ENCODE measurements around the gene RNF31. TPM values are rescaled to one million over a fixed set of nuclear protein-coding genes. Genes with fewer than 3 reads are reported as not detected.
"Not testable (repeated sequence)": the region's sequence is repeated elsewhere in the genome, so short reads cannot be mapped to it uniquely, and the experiment has no call there.

The RNF31 gene
- total RNA-seq = 95.1 and 95.6 TPM in 2 replicates

DNA sequence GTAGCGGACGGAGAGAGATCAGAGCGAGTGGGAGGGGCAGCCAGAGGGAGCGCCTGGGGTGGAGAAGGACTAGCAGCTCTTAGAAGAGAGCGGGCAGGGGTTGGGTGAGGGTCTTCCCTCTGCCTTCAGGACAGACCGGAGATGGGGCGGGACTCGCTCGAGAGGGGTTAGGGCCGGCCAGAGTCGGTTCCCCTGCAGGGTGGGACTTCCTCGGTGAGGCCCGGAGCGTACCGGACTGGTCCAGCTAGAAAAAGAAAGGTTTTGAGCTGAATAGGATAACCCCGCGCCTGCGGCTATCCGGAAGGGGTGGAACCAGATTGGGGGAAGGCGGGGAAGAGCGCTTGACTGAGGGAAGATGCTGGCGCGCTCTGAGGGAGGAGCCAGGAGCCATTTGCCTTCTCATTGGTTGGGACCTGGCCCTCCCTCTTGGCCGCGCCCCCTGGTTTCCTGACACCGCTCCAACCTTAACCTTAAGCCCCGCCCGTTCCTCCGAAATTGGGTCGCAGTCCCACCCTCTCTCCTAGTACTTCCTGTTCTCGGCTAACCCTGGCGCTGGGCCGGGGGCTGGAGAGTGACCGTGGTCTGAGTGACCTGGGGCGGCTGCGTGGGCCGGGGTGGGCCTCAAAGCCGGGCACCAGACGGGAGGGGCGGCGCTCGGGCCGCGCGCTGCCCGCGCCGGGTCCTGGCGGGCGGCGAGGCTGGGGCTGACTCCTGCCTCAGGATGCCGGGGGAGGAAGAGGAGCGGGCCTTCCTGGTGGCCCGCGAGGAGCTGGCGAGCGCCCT, at the start of gene RNF31:
Gene RNF31, plus strand, starts transcription at position 521 of the 783 bp plus-strand sequence. Its CDS starts 201 bp downstream, at position 722.
- Mint-ChIP-seq H3K4me3 (peak within 1 kb of the TSS; percentile 97), H3K4me1 (peaks cover 59% of the 10 kb centered on the region), H3K27me3 (no peaks in the 10 kb centered on the region), H3K9me3 (no peaks in the 10 kb centered on the region), H3K27ac (peak within 1 kb of the TSS; percentile 99), H3K36me3 (ENCODE audit: low read depth) (peaks cover 68% of the 10 kb centered on the region)
- intact Hi-C loops (cut with micrococcal nuclease) = loop anchor here (1.0 to 2.0 kb wide), 7 partner anchors 11 to 152 kb away; partner anchors contain the start of genes DCAF11, DHRS1, IPO4 and IRF9
- DNase-seq = peak; percentile 99

DNA sequence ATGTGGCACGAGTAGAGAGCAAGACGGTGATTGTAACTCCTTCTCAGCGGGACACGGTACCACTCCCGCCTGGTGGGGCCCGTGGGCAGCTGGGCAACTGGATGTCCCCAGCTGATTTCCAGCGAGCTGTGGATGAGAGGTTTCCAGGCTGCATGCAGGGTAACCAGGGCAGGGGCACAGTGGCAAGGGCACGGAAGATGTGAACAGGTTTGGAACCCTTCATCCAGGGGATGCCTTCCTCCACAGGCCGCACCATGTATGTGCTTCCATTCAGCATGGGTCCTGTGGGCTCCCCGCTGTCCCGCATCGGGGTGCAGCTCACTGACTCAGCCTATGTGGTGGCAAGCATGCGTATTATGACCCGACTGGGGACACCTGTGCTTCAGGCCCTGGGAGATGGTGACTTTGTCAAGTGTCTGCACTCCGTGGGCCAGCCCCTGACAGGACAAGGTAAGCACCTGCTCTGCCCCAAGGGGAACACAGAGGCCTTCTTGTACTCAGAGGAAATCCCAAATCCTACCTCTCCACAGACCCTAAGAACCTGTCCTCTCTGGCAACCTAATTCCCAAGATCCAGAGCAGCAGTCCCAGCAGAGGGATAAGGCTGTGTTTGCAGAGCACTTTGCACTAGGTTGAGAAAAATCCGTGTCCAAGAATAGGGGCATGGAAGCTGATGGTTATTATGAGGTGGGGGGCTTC, 48.9 kb upstream of the RNF31 start:
- intact Hi-C loops (cut with micrococcal nuclease) = no loop called here
- Mint-ChIP-seq H3K27ac (no peak overlapping the region), H3K27me3 (no peaks in the 10 kb centered on the region), H3K9me3 (no peaks in the 10 kb centered on the region), H3K36me3 (ENCODE audit: low read depth) (peaks cover 51% of the 10 kb centered on the region), H3K4me3 (no peak overlapping the region), H3K4me1 (peaks cover 18% of the 10 kb centered on the region)
- no peak for DNase-seq

DNA sequence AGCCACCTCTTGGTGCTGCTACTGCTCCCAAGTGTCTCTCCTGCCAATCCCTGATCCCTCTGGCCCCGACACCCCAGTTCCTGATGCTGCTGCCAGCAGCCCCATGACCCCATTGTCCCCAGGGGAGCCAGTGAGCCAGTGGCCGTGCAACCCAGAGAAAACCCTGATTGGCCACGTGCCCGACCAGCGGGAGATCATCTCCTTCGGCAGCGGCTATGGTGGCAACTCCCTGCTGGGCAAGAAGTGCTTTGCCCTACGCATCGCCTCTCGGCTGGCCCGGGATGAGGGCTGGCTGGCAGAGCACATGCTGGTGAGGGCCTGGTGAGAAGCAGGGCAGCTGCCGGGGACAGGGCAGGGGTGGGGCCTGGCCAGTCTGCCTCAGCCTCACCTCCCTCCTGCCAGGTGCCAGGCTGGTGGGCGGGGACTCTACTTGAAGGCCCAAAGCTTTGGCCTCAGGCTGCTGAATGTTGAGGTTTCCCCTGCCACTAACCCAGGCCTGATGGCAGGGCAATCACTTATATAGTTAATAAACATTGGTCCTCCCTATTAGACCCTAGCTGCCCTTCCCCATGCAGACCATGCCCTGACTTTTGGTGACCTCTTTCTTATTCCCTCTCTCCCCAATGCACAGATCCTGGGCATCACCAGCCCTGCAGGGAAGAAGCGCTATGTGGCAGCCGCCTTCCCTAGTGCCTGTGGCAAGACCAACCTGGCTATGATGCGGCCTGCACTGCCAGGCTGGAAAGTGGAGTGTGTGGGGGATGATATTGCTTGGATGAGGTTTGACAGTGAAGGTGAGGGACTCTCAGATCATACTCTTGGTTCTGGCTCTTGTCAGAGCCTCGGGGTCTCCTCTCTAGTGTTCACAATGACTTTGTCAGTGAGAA, 48.1 kb upstream of the RNF31 start:
- no peak for DNase-seq
- intact Hi-C loops (cut with micrococcal nuclease) = no loop called here

DNA sequence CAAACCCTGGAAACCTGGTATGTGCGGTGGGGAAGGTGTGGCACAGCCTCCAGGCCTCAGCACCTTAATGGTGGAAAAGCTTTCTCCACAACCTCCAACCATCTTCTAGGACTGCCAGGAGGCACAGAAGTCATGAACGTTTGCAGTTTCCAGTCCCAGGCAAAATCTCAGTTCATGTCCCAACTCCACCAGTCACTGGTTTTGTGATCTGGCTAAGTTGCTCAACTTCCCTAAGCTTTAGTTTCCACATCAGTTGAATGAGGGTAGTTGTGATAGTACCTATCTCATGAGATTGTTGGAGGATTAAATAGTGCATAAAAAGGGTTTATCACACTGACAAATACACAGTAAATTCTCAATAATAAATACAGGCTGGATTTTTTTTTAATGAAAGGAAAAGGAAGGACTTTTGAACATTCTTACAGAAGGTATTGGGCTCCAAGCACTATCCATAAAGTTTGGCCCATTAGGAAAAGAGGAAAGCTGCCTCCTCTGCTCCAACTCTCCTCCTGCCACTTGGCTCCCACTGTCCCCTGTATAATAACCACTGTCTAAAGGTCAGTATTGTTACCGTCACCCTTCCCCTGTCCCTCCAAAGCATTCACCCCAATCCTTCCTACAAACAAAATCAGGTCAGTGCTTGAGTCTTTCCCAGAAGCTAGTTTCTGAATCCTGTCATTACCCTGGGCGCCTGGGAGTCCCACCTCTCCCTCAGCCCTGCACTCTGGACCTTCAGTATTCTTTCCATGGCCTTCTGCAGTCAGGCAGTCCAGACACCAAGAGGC, 46.9 kb upstream of the RNF31 start:
- intact Hi-C loops (cut with micrococcal nuclease) = no loop called here
- Mint-ChIP-seq H3K4me3 (no peak overlapping the region), H3K36me3 (ENCODE audit: low read depth) (peaks cover 62% of the 10 kb centered on the region), H3K4me1 (peaks cover 13% of the 10 kb centered on the region), H3K27ac (no peak overlapping the region), H3K9me3 (no peaks in the 10 kb centered on the region), H3K27me3 (no peaks in the 10 kb centered on the region)
- DNase-seq = no peak

More for the DNA sequence above, 48.1 kb upstream of the RNF31 start:
- no peak overlapping the region for H3K4me3 Mint-ChIP-seq
- peaks cover 15% of the 10 kb centered on the region for H3K4me1 Mint-ChIP-seq
- no peak overlapping the region for H3K27ac Mint-ChIP-seq
- H3K9me3 Mint-ChIP-seq = no peaks in the 10 kb centered on the region
- H3K36me3 Mint-ChIP-seq (ENCODE audit: low read depth) = peaks cover 59% of the 10 kb centered on the region
- no peaks in the 10 kb centered on the region for H3K27me3 Mint-ChIP-seq

DNA sequence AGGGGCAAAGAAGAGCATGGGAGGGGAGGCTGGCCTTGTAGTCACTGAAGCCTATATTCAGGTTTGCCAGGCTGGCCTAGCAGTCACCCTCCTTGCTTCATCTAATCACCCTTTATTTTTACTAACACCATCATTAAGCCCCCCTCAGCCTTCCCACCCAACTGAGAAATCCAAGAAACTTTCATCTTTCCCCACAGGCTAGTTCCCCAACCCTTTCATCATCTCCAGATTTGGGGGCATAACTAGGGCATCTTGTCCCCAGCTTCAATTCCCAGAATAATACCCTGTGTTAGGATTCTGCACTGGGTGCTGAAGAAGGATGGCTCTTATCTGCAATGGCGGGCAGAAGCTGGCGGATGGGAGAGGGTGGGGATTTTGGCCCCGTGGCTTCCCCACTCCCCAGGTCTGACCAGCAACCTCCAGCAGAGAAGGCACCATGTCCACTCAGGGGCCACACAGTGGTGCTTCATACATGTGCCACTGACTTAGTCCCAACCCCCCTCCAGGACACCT, 46.3 kb upstream of the RNF31 start:
- H3K9me3 Mint-ChIP-seq = no peaks in the 10 kb centered on the region
- peaks cover 10% of the 10 kb centered on the region for H3K4me1 Mint-ChIP-seq
- no peak for DNase-seq
- no peaks in the 10 kb centered on the region for H3K27me3 Mint-ChIP-seq
- no peak overlapping the region for H3K4me3 Mint-ChIP-seq
- intact Hi-C loops (cut with micrococcal nuclease) = no loop called here
- H3K36me3 Mint-ChIP-seq (ENCODE audit: low read depth) = peaks cover 60% of the 10 kb centered on the region
- H3K27ac Mint-ChIP-seq = no peak overlapping the region

DNA sequence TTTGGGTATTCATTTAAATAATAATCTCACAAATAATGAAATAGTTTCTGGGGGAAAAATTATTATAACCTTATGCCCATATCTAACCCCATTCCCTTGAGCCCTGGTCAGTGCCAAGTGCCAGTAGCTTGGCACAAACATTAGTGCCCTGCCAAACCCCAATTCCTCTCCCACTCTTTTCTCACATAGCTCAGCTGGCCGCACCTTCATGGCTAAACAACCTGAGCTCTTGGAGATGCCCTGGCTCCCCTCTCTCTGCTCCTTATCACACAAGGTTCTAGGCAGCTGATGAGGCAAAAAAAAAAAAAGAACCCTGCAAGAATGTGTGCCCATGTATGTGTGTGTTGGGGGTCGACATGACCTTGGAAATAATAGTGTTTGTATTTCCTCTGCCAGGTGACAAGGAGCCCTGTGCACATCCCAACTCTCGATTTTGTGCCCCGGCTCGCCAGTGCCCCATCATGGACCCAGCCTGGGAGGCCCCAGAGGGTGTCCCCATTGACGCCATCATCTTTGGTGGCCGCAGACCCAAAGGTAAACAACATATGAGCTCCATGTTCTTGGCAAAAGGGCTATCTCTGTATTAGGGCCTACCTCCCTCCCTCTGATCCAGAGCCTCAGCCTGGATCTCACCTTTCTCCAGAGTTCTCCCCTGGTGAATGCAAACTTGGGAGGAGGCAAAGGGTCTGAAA, 44.8 kb upstream of the RNF31 start:
- no peak for DNase-seq
- Mint-ChIP-seq H3K4me1 (peaks cover 8% of the 10 kb centered on the region), H3K36me3 (ENCODE audit: low read depth) (peaks cover 53% of the 10 kb centered on the region), H3K9me3 (no peaks in the 10 kb centered on the region), H3K4me3 (no peak overlapping the region), H3K27me3 (no peaks in the 10 kb centered on the region), H3K27ac (no peak overlapping the region)
- intact Hi-C loops (cut with micrococcal nuclease) = no loop called here

DNA sequence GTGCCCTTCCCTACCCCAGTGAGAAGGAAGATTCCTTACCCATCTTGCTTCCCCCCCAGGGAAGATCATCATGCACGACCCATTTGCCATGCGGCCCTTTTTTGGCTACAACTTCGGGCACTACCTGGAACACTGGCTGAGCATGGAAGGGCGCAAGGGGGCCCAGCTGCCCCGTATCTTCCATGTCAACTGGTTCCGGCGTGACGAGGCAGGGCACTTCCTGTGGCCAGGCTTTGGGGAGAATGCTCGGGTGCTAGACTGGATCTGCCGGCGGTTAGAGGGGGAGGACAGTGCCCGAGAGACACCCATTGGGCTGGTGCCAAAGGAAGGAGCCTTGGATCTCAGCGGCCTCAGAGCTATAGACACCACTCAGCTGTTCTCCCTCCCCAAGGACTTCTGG, 43.8 kb upstream of the RNF31 start:
- no peaks in the 10 kb centered on the region for H3K27me3 Mint-ChIP-seq
- H3K4me1 Mint-ChIP-seq = peaks cover 13% of the 10 kb centered on the region
- H3K27ac Mint-ChIP-seq = peak overlapping the region; percentile 2
- no peak for DNase-seq
- H3K9me3 Mint-ChIP-seq = no peaks in the 10 kb centered on the region
- no peak overlapping the region for H3K4me3 Mint-ChIP-seq
- intact Hi-C loops (cut with micrococcal nuclease) = no loop called here
- peaks cover 50% of the 10 kb centered on the region for H3K36me3 Mint-ChIP-seq (ENCODE audit: low read depth)

DNA sequence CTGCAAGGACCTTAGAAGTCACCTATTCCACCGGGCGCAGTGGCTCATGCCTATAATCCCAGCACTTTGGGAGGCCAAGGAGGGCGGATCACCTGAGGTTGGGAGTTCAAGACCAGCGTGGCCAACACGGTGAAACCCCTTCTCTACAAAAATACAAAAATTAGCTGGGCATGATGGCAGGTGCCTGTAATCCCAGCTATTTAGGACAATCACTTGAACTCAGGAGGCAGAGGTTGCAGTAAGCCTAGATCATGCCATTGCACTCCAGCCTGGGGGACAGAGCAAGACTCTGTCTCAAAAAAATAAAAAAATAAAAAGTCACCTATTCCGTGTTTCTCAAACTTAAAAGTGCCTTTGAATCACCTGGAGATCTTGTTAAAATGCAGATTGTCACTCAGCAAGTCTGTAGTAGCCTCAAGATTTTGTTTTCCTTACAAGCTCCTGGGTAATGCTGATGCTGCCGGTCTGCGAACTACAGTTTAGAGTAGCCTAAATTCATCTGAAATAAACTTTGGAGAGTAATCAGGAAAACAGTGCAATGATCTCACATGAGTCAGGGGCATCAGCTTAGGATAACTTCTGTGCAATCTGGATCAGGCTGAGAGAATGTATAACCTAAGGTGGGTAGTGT, 41.6 kb upstream of the RNF31 start:
- H3K36me3 Mint-ChIP-seq (ENCODE audit: low read depth) = peaks cover 36% of the 10 kb centered on the region
- DNase-seq; H3K27me3 Mint-ChIP-seq; H3K9me3 Mint-ChIP-seq; intact Hi-C loops (cut with micrococcal nuclease); H3K4me3 Mint-ChIP-seq: not testable (repeated sequence)
- peaks cover 22% of the 10 kb centered on the region for H3K4me1 Mint-ChIP-seq
- H3K27ac Mint-ChIP-seq = peak overlapping the region; percentile 34

DNA sequence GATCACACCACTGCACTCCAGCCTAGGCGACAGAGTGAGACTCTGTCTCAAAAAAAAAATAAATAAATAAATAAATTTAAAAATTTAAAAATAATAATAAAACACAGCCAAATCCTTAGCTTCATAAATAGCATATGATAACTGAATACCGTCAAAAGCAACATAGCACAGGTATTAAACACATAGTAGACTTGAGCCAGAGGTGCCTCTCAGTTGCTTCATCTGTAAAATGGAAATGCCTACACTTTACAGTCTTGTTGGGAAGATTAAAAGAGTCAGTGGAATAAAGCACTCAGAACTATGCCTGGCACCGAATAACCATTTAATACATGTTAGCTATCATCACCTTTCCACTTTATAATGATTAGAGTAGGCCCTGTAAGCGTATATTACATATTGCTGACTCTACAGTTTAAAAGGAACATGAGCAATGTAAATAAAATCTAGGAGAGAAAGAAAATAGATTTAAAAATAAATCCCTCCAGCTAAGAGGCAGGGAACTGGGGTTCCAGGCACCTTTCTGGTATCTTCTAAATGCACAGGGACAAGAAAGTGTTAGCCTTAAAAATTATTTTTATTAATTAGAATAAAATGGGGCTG, 40.5 kb upstream of the RNF31 start:
- Mint-ChIP-seq H3K4me1 (peaks cover 23% of the 10 kb centered on the region), H3K27me3 (no peaks in the 10 kb centered on the region), H3K36me3 (ENCODE audit: low read depth) (peaks cover 30% of the 10 kb centered on the region), H3K4me3 (no peak overlapping the region), H3K9me3 (no peaks in the 10 kb centered on the region), H3K27ac (no peak overlapping the region)
- DNase-seq = no peak
- intact Hi-C loops (cut with micrococcal nuclease) = no loop called here

DNA sequence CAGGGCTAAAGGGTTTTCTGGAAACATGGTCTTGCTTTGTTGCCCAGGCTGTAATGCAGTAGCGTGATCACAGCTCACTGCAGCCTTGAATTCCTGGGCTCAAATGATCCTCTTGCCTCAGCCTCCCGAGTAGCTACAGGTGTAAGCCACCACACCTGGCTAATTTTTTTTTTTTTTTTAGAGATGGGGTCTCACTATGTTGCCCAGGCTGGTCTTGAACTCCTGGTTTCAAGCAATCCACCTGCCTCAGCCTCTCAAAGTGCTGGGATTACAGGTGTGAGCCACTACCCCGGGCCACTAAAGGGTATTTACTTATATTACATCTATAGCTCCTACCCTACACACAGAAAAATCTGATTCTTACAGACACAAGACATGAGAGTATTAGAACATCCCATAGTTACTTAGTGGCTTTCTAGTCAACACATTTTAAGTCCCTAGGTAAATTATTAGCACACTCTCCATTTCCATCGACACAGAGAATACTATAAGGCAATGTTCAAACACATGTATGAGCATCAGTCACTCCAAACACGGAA, 38.9 kb upstream of the RNF31 start:
- peak overlapping the region; percentile 96 for H3K27ac Mint-ChIP-seq
- intact Hi-C loops (cut with micrococcal nuclease) = loop anchor here (1.0 kb wide), 1 partner anchor 50 kb away; no protein-coding TSS in a partner anchor
- H3K27me3 Mint-ChIP-seq = no peaks in the 10 kb centered on the region
- DNase-seq = no peak
- H3K36me3 Mint-ChIP-seq (ENCODE audit: low read depth) = peaks cover 20% of the 10 kb centered on the region
- H3K9me3 Mint-ChIP-seq = no peaks in the 10 kb centered on the region
- peak overlapping the region; percentile 61 for H3K4me3 Mint-ChIP-seq
- peaks cover 25% of the 10 kb centered on the region for H3K4me1 Mint-ChIP-seq

DNA sequence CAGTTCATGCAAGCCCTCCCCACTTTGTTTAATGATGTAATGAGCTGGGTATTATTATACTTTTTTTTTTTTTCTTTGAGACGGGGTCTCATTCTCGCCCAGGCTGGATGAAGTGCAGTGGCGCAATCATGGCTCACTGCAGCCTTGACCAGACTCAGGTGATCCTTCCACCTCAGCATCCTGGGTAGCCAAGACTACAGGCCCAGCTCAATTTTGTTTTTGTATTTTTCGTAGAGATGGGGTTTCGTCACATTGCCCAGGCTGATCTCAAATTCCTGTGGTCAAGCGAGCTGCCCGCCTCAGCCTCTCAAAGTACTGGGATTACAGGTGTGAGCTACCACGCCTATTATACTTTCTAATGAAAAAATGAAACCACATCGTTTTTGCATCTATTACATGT, 37.2 kb upstream of the RNF31 start:
- H3K27ac Mint-ChIP-seq = no peak overlapping the region
- H3K27me3 Mint-ChIP-seq = peaks cover 2% of the 10 kb centered on the region
- H3K4me1 Mint-ChIP-seq = peaks cover 27% of the 10 kb centered on the region
- H3K36me3 Mint-ChIP-seq (ENCODE audit: low read depth) = peaks cover 8% of the 10 kb centered on the region
- H3K9me3 Mint-ChIP-seq = no peaks in the 10 kb centered on the region
- H3K4me3 Mint-ChIP-seq = no peak overlapping the region
- intact Hi-C loops (cut with micrococcal nuclease) = loop anchor here (5.0 to 10.0 kb wide), 2 partner anchors 325 to 553 kb away; partner anchors contain the start of gene THTPA
- no peak for DNase-seq
